GM18520 (cell line): ENCODE results near the gene GCA.

ENCODE experiments used
- ATAC-seq: cut with Tn5 transposase; IDR thresholded peaks from one replicate; pipeline ENCODE4 v1.9.1; 2021; ENCODE audit not compliant: unreplicated experiment

GCA gene

DNA sequence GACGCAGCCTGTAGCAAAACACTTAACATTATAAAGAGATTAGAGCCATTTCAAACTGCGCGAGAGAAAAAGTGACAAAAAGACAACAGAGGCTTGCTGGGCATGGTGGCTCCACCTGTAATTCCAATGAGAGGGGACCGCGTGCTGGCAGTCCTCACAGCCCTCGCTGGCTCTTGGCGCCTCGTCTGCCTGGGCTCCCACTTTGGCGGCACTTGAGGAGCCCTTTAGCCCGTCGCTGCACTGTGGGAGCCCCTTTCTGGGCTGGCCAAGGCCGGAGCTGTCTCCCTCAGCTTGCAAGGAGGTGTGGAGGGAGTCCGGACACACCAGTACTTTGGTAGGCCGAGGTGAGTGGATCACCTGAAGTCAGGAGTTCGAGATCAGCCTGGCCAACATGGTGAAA is 16.1 kb upstream of the GCA start:
- ATAC-seq = no peak

GRCh38 chr2:162328424-162329157 is 15.3 kb upstream of the GCA start:
- peak; percentile 96 for ATAC-seq

GRCh38 chr2:162330881-162331280 is 13.1 kb upstream of the GCA start:
- ATAC-seq = no peak

DNA sequence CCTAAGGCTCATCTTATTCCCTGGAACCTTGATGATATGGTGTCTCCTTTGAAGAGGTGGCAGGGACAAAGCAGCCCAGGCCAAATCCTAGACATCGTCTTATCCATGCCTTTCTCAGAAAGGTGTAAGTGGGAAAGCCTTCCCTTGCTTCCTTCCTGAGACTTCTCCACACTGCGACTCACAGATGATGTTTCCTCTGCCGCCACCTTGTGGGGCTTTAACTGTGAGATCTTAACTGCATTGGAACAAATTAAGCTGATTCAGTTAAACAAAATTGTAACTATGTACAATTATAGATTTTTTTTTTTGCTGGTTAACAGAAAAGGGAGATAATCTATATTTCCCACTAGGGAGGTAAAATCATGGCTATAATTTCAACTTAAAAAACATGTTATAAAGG is 10.0 kb upstream of the GCA start:
- ATAC-seq = no peak

DNA sequence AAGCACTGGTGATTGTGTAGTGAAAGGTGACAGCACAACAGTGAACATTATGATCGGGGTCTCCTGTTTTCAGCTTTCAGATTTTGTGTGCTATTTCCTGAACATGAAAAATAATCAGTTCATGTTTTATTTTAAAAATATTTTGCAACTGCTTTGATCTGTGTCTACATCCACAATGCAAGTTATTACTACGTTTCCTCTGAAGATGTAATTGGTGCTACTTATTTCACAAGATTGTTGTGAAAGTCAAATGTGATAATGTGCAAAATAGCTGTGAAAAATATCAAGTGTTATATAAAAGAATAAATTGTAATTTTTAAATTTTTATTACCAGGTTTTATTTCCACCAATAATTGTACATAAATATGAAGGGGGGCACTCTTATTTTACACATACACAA is 6.1 kb upstream of the GCA start:
- ATAC-seq = no peak

- ATAC-seq = no peak
Observed at GRCh38 chr2:162340822-162341221, 3.1 kb upstream of the GCA start.

DNA sequence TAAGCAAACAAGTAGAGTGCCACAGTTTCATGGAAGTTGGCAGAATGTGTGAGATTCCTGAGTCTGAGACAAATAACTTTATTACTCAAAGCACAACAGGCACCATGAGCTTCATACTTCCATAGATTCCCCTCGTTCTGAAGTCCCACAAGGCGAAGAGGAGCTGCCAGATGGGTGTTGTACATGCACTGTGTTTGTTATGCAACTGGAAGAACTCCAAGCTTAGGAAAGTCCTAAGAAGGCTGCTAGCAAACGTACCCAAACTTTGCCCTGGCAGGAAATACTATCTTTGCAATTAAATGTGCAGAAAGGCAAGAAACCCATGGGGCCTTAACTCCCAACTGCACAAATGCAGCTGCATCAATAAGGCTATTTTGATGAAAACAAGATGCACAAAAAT is 1.6 kb upstream of the GCA start:
- ATAC-seq = no peak

DNA sequence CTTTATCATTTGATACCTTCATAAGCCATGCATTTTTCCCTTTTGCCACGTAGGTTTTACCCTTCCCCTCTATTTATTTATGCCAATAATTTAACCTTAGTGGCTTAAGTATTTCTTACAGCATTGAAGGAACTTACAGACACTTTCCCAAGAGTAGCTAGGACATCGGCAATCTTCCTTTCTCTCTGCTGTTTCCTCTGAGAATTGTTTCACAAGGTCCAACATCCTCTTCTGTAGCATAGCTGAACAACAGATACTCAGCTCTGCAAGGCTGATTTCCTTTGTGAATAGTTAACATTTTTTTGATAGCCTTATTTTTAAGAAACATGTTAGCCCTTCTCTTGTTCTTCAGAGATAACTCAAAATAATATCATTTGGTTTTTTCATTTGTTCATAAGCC is 1.1 kb upstream of the GCA start:
- ATAC-seq = no peak

- ATAC-seq = no peak
Observed at GRCh38 chr2:162343492-162343823, 474 bp upstream of the GCA start.

GRCh38 chr2:162344617-162344950 is 652 bp downstream of the GCA start:
- no peak for ATAC-seq

GRCh38 chr2:162365392-162365791 is 21.5 kb downstream of the GCA start:
- ATAC-seq = no peak

- no peak for ATAC-seq
Observed at GRCh38 chr2:162368494-162368893, 24.6 kb downstream of the GCA start.

DNA sequence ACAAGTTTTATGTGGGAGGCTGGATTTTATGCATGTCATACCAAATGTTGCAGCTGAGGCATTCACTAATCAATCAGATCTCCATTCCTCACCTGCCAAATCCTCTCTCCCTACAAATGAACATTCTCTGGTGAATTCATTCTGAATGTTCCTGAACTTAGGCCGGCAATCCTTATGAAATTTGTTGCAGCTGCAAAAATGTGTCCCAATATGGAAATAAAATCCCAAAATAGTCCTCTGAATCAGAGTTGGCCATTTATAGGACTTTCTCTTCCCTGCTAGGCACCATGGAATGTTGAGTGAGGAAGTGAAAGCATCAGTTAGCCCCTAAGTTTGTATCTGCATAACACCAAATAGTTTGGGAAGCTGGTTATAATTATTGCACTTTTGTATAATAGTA is 25.6 kb downstream of the GCA start:
- no peak for ATAC-seq

DNA sequence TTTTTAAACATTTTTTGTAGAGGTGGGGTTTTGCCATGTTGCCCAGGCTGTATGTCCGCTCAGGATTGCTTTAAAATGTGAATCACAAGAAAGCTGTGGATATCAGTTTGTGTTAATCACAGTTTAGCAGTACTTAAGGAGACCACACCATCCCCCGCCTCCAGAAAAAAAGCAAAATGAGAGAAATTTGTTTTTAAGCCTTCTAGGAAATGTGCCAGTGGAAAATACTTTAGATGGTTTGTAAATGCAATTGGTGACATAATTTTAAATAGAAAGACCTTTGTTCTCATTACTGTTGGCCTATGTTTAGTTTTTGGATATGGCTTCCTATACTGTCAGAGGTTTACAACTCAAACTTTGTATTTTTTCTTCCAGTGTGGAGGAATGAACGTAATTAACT is 27.0 kb downstream of the GCA start:
- ATAC-seq = no peak

- no peak for ATAC-seq
Observed at GRCh38 chr2:162372818-162373217, 28.9 kb downstream of the GCA start.

- ATAC-seq = no peak
Observed at GRCh38 chr2:162379719-162380580, 36.0 kb downstream of the GCA start.

DNA sequence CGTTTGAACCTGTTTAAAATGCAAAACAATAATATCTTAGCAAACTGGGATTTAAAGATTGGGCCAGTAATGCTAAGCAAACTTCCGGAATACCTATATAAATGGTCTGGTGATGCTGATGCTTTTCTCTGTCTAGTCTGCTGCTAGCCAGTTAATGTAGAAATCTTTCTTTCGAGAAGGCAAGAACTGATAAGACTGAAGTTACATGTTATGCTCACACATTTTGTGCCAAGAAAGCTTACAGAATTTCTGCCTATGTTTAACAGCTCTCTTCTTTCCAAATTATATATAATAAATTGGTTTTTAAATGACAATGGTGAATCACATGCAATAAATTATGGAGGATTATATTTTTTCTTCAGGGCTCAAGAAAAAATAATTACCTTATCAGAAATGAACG is 37.9 kb downstream of the GCA start:
- ATAC-seq = no peak

- no peak for ATAC-seq
Observed at GRCh38 chr2:162382278-162382677, 38.3 kb downstream of the GCA start.

GRCh38 chr2:162385536-162385935 is 41.6 kb downstream of the GCA start:
- no peak for ATAC-seq

GRCh38 chr2:162390801-162391200 is 46.9 kb downstream of the GCA start:
- no peak for ATAC-seq

DNA sequence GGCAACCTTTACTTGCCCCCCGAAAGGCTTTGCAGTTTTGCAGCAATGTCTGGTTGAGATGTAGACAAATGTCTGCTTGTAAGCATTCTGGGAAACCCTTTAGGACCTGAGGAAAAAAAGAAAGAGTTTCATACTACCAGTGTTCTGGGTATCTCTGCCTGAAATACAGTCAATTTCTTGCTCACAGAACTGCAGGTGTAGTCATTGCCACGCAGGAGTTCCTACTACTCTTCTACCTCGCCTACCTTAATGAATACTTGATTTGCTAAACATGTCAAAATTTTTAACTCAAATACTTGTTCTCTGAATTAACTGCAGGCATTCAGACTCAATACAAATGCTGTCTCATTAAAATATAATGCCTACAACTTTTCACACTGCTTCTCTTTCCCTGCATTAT is 56.4 kb downstream of the GCA start:
- ATAC-seq = no peak

GRCh38 chr2:162401871-162402270 is 57.9 kb downstream of the GCA start:
- no peak for ATAC-seq

GRCh38 chr2:162403884-162404283 is 60.0 kb downstream of the GCA start:
- no peak for ATAC-seq
